K562 (cell line): Measurements from ENCODE around the gene TMEM255A. TPM values are rescaled to one million over a fixed set of nuclear protein-coding genes. Genes with fewer than 3 reads are reported as not detected.

Experiments used
- ATAC-seq: fragments of 200-7000 bp; cut with Tn5 transposase; 3 replicates; pipeline ENCODE4 v1.9.1; 2020; ENCODE audit warnings: moderate library complexity
- BruUV-seq: library from RNA; stranded (reverse); fragments of 400-500 nt; replicated peaks from 2 replicates; lab custom pipeline; 2021; lab: Mats Ljungman, UMichigan
- CTCF ChIA-PET: fragments of 300-600 bp; formaldehyde crosslinking; extraction: SDS; loops from one replicate; lab custom pipeline; 2021; ENCODE audit warnings: low intra/inter-chr PET ratio; lab: Yijun Ruan, JAX
- POLR2A ChIA-PET: fragments of 300-600, 350-650 bp; sonication (Branson Sonifier 250); formaldehyde crosslinking; extraction: SDS; loops from one replicate; lab custom pipeline; 2021; ENCODE audit warnings: antibody characterized with exemption, inconsistent platforms; lab: Yijun Ruan, JAX
- DNase-seq, 4 experiments: peaks; one replicate each; pipeline versions ENCODE4 v3.0.0 to v3.0.0-alpha.2; 2011 to 2018; ENCODE audit warnings: low spot score in 3 of 4, mixed read lengths in 3 of 4; ENCODE audit errors: extremely low read depth in 1 of 4
- FAIRE-seq: peaks from 2 replicates; lab custom pipeline; 2011; peaks lifted over from hg19 to GRCh38; lab: Jason Lieb, UNC
- H2AFZ ChIP-seq: 2 replicates; pipeline ENCODE4 v1.6.0; 2011; ENCODE audit warnings: low read depth, low read length, control low read depth, inconsistent platforms
- H3K27ac ChIP-seq: fragments of 200-600 bp; 3 replicates; pipeline ENCODE4 v1.8.0; 2011; ENCODE audit warnings: low read depth, mild to moderate bottlenecking, control low read depth, inconsistent platforms, low read length, moderate library complexity, mixed read lengths; ENCODE audit errors: extremely low read depth
- H3K27me3 ChIP-seq, 2 experiments: fragments of 300-600 bp in 1 of 2; 2 replicates in 1 of 2; 3 replicates in 1 of 2; pipeline versions ENCODE4 v1.6.0 to v1.8.0; 2011; ENCODE audit warnings: inconsistent platforms in 2 of 2, low read length in 2 of 2, mild to moderate bottlenecking in 1 of 2, mixed read lengths in 1 of 2, moderate library complexity in 1 of 2; ENCODE audit not compliant: control insufficient read depth in 2 of 2, insufficient read depth in 2 of 2
- H3K36me3 ChIP-seq: fragments of 300-600 bp; 3 replicates; pipeline ENCODE4 v1.8.0; 2011; ENCODE audit warnings: mild to moderate bottlenecking, low read length, inconsistent platforms; ENCODE audit not compliant: control insufficient read depth, insufficient read depth
- H3K4me1 ChIP-seq, 2 experiments: fragments of 200-600 bp in 1 of 2; replicated peaks in 1 of 2; 2 replicates in 1 of 2; 3 replicates in 1 of 2; pipeline versions ENCODE4 v1.5.1 to v1.8.0; 2011; ENCODE audit warnings: inconsistent platforms in 2 of 2, low read length in 2 of 2, mild to moderate bottlenecking in 1 of 2, mixed read lengths in 1 of 2, moderate library complexity in 1 of 2; ENCODE audit not compliant: control insufficient read depth in 2 of 2, insufficient read depth in 2 of 2
- H3K4me2 ChIP-seq: 2 replicates; pipeline ENCODE4 v1.6.1; 2011; ENCODE audit warnings: low read length, control low read depth, inconsistent platforms, mixed read lengths; ENCODE audit not compliant: insufficient read depth
- H3K4me3 ChIP-seq: fragments of 200-600 bp; sonication (generic), shearing (Covaris generic); 2 replicates; pipeline ENCODE4 v1.5.1; 2016; ENCODE audit warnings: control low read depth, inconsistent platforms
- H3K79me2 ChIP-seq: fragments of 200-600 bp; 3 replicates; pipeline ENCODE4 v1.8.0; 2011; ENCODE audit warnings: low read length, inconsistent platforms; ENCODE audit not compliant: control insufficient read depth, insufficient read depth
- H3K9ac ChIP-seq, 2 experiments: 2 replicates each; pipeline versions ENCODE4 v1.6.0 to v1.6.1; 2011; ENCODE audit warnings: low read depth in 2 of 2, low read length in 2 of 2, control low read depth in 1 of 2, inconsistent platforms in 1 of 2, mild to moderate bottlenecking in 1 of 2, mixed read lengths in 1 of 2; ENCODE audit not compliant: insufficient read depth in 1 of 2
- H3K9me1 ChIP-seq: one replicate; pipeline ENCODE4 v1.6.0; 2011; ENCODE audit warnings: inconsistent platforms, mild to moderate bottlenecking, low read length, moderate library complexity; ENCODE audit not compliant: control insufficient read depth, insufficient read depth
- H3K9me3 ChIP-seq: replicated peaks from 2 replicates; pipeline ENCODE4 v1.5.1; 2011; ENCODE audit warnings: low read depth, low read length, inconsistent platforms; ENCODE audit not compliant: control insufficient read depth, insufficient read depth
- H4K20me1 ChIP-seq: replicated peaks from 2 replicates; pipeline ENCODE4 v1.6.1; 2011; ENCODE audit warnings: low read length, inconsistent platforms, mixed read lengths; ENCODE audit not compliant: control insufficient read depth, insufficient read depth
- STAG1 ChIP-seq: sonication (generic); formaldehyde crosslinking; IDR thresholded peaks from 2 replicates; pipeline ENCODE4 v1.5.0; 2020; ENCODE audit warnings: missing genetic modification reagents, borderline replicate concordance
- TAL1 ChIP-seq: fragments of 450-650 bp; IDR thresholded peaks from 2 replicates; pipeline ENCODE4 v1.6.1; 2016; ENCODE audit warnings: mild to moderate bottlenecking
- ZFP30 ChIP-seq: fragments of 250-450 bp; sonication (Bioruptor Pico); IDR thresholded peaks from 2 replicates; pipeline ENCODE4 v1.8.0; 2022; ENCODE audit warnings: moderate library complexity, mild to moderate bottlenecking, inconsistent platforms, borderline replicate concordance
- WGBS: fragments of 100-300 bp; shearing (Covaris generic); methylation state at CpG from one replicate; pipeline ENCODE4 v1.1.6; 2016; ENCODE audit warnings: low coverage, mixed read lengths; ENCODE audit not compliant: insufficient coverage; ENCODE audit errors: missing lambda C conversion rate; 5-methylcytosine and 5-hydroxymethylcytosine counted together
- in situ Hi-C: fragments of 300-500 bp; cut with MboI; formaldehyde crosslinking; loops from 4 replicates; pipeline ENCODE4 v1.15.0; 2018; ENCODE audit warnings: inconsistent platforms, mixed read lengths
- intact Hi-C: fragments of 100-400 bp; cut with micrococcal nuclease; formaldehyde crosslinking; loops from 2 replicates; pipeline ENCODE4 v1.14.2; 2022
- polyA plus RNA-seq, 8 experiments: library from polyadenylated mRNA; depleted of rRNA in 4 of 8; stranded (reverse) in 5 of 8; unstranded in 3 of 8; fragments of >200 nt; fragmentation: Nextera tagmentation in 2 of 8; fragmentation: Illumina TruSeq in 1 of 8; extraction: Ambion mirVana in 2 of 8; extraction: Trizol in 1 of 8; gene quantifications; 2 replicates each; pipeline versions ENCODE4 v1.2.1 to v1.2.3, GENCODE V29; 2011 to 2014; ENCODE audit warnings: inconsistent platforms in 1 of 8, missing spikeins in 1 of 8
- total RNA-seq, 7 experiments: library from RNA; depleted of rRNA in 6 of 7; stranded (reverse); fragments of >200 nt in 6 of 7; fragmentation: Illumina TruSeq in 2 of 7; extraction: Trizol in 2 of 7; gene quantifications; 2 replicates each; pipeline versions ENCODE4 v1.2.1 to v1.2.3, GENCODE V29; 2011 to 2021; ENCODE audit warnings: low replicate concordance in 1 of 7
- TF ChIP-seq, protein P1 (sequence below): fragments of 450-650 bp; IDR thresholded peaks from 2 replicates; pipeline ENCODE4 v1.6.1; 2018; ENCODE audit not compliant: partially characterized antibody
- TF ChIP-seq, protein P2 (sequence below): fragments of 450-650 bp; IDR thresholded peaks from 2 replicates; pipeline ENCODE4 v1.6.1; 2016; ENCODE audit warnings: mild to moderate bottlenecking

Gene TMEM255A
- total and polyA plus RNA-seq, 9 of the 15 experiments (the other 6 are each of a cell fraction or from before 2014, with no cell fraction given), result 0.01 TPM; not detected in 8

DNA sequence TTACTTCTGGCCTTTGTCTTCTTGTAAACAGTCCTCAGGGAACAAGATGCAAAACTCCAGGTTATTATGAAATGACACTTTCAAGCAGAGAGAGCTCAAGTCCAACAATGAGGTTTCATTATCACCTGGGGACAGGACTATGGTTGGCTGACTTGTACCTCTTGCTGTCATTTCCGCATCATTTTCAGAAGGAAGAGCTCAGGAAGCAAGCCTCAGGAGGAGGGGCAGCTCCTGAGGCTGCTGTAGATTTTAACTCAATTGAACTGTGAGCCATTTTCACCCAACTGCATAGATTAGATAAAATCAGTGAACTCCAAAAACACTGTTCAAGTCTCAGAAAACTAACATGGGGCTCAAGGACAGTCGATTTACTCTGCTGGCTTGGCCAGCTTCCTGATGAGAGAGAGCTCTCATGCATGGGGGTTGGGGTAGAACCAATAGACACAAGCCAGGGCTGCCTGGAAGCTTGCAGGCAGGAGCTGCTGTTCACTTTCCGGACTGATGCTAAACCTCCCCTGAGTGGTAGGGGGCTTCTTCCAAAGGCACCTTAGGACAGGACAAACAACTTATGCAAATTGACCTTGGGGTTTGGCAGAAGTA lies 23.6 kb downstream of the TMEM255A start:
- CTCF ChIA-PET, result no interaction called here
- Histone ChIP-seq H3K9me3 (no peaks in the 10 kb centered on the region), H3K4me3 (no peak overlapping the region), H3K9me1 (no peaks in the 10 kb centered on the region), H3K9ac (no peak overlapping the region), H3K27me3 (no peaks in the 10 kb centered on the region), H2AFZ (peak overlapping the region; percentile 45; the same call in 1 of the 2 replicates), H3K79me2 (no peaks in the 10 kb centered on the region), H3K4me2 (no peak overlapping the region), H3K4me1 (peaks cover 5 to 8% of the 10 kb centered on the region in 2 experiments; a peak in 3 of 5 replicates), H4K20me1 (no peaks in the 10 kb centered on the region), H3K36me3 (no peaks in the 10 kb centered on the region), H3K27ac (no peak overlapping the region)
- no TSS peak for BruUV-seq
- ATAC-seq, result no peak
- WGBS, result 32% methylated on average over 3 of the region's 3 CpGs
- POLR2A ChIA-PET, result interaction anchor here (1.1 kb wide), 2 partner anchors 10 to 11 kb away, joined by 3 to 6 read pairs; no protein-coding TSS in a partner anchor
- intact Hi-C loops, result no loop called here
- FAIRE-seq, result no peak
- TF ChIP-seq STAG1 (CRISPR knock-in tag) (no peak), TAL1 (no peak), ZFP30 (CRISPR knock-in tag) (no peak)
- TF ChIP-seq, protein P1, sequence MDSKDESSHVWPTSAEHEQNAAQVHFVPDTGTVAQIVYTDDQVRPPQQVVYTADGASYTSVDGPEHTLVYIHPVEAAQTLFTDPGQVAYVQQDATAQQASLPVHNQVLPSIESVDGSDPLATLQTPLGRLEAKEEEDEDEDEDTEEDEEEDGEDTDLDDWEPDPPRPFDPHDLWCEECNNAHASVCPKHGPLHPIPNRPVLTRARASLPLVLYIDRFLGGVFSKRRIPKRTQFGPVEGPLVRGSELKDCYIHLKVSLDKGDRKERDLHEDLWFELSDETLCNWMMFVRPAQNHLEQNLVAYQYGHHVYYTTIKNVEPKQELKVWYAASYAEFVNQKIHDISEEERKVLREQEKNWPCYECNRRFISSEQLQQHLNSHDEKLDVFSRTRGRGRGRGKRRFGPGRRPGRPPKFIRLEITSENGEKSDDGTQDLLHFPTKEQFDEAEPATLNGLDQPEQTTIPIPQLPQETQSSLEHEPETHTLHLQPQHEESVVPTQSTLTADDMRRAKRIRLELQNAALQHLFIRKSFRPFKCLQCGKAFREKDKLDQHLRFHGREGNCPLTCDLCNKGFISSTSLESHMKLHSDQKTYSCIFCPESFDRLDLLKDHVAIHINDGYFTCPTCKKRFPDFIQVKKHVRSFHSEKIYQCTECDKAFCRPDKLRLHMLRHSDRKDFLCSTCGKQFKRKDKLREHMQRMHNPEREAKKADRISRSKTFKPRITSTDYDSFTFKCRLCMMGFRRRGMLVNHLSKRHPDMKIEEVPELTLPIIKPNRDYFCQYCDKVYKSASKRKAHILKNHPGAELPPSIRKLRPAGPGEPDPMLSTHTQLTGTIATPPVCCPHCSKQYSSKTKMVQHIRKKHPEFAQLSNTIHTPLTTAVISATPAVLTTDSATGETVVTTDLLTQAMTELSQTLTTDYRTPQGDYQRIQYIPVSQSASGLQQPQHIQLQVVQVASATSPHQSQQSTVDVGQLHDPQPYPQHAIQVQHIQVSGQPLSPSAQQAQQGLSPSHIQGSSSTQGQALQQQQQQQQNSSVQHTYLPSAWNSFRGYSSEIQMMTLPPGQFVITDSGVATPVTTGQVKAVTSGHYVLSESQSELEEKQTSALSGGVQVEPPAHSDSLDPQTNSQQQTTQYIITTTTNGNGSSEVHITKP, result no peak
- TF ChIP-seq, protein P2, sequence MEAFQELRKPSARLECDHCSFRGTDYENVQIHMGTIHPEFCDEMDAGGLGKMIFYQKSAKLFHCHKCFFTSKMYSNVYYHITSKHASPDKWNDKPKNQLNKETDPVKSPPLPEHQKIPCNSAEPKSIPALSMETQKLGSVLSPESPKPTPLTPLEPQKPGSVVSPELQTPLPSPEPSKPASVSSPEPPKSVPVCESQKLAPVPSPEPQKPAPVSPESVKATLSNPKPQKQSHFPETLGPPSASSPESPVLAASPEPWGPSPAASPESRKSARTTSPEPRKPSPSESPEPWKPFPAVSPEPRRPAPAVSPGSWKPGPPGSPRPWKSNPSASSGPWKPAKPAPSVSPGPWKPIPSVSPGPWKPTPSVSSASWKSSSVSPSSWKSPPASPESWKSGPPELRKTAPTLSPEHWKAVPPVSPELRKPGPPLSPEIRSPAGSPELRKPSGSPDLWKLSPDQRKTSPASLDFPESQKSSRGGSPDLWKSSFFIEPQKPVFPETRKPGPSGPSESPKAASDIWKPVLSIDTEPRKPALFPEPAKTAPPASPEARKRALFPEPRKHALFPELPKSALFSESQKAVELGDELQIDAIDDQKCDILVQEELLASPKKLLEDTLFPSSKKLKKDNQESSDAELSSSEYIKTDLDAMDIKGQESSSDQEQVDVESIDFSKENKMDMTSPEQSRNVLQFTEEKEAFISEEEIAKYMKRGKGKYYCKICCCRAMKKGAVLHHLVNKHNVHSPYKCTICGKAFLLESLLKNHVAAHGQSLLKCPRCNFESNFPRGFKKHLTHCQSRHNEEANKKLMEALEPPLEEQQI, result no peak
- peak in 1 of 4 experiments; percentile 8 for DNase-seq
- in situ Hi-C loops, result no loop called here
